HUES48 (cell line): ENCODE data around the gene LRRC14B.

ENCODE experiments used
- H3K27ac ChIP-seq: one replicate; pipeline ENCODE4 v1.7.0; 2013; ENCODE audit warnings: low read depth, low read length, inconsistent platforms
- H3K27me3 ChIP-seq: 2 replicates; pipeline ENCODE4 v1.6.1; 2013; ENCODE audit warnings: mild to moderate bottlenecking, low read length; ENCODE audit not compliant: control insufficient read depth, insufficient read depth
- H3K36me3 ChIP-seq: 2 replicates; pipeline ENCODE4 v1.6.1; 2013; ENCODE audit warnings: low read length; ENCODE audit not compliant: control insufficient read depth, insufficient read depth
- H3K4me1 ChIP-seq: 2 replicates; pipeline ENCODE4 v1.6.1; 2013; ENCODE audit warnings: mild to moderate bottlenecking, low read length; ENCODE audit not compliant: control insufficient read depth, insufficient read depth
- H3K4me3 ChIP-seq: 2 replicates; pipeline ENCODE4 v1.5.1; 2013; ENCODE audit warnings: mild to moderate bottlenecking, low read depth, low read length
- H3K9ac ChIP-seq: 2 replicates; pipeline ENCODE4 v1.6.1; 2013; ENCODE audit warnings: mild to moderate bottlenecking, low read depth, low read length, moderate library complexity
- H3K9me3 ChIP-seq: 2 replicates; pipeline ENCODE4 v1.6.1; 2013; ENCODE audit warnings: low read length; ENCODE audit not compliant: control insufficient read depth, insufficient read depth

LRRC14B gene

DNA sequence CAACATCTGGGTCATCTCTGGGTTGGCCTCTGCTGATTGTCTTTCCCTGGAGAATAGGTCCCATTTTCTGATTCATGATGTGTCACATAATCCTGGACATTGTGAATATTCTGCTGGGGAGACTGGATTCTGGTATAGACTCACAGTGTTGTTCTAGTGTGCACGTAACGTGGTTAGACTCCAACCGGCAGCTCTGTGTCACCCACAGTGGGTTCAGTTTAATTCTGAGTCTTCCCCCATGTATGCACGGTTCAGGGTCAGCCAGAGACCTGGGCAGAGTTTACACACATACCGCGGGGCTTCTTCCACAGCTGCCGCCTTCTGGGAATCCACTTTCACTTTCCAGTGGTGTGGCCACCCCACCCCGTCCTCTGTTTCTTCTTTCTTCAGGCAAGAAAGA lies 38.0 kb upstream of the LRRC14B start:
- Histone ChIP-seq H3K9me3 (no peaks in the 10 kb centered on the region), H3K4me3 (no peak overlapping the region), H3K27me3 (no peaks in the 10 kb centered on the region), H3K4me1 (no peaks in the 10 kb centered on the region), H3K36me3 (peaks cover 74% of the 10 kb centered on the region), H3K9ac (no peak overlapping the region), H3K27ac (no peak overlapping the region)

- H3K27ac ChIP-seq, result no peak overlapping the region
- H3K4me1 ChIP-seq, result no peaks in the 10 kb centered on the region
- no peaks in the 10 kb centered on the region for H3K27me3 ChIP-seq
- peaks cover 72% of the 10 kb centered on the region for H3K36me3 ChIP-seq
- H3K9me3 ChIP-seq, result no peaks in the 10 kb centered on the region
- H3K9ac ChIP-seq, result no peak overlapping the region
- H3K4me3 ChIP-seq, result no peak overlapping the region
Measured at GRCh38 chr5:154236-154635, 37.1 kb upstream of the LRRC14B start.

- Histone ChIP-seq H3K4me3 (no peak overlapping the region), H3K36me3 (peaks cover 78% of the 10 kb centered on the region), H3K27me3 (no peaks in the 10 kb centered on the region), H3K9ac (no peak overlapping the region), H3K9me3 (no peaks in the 10 kb centered on the region), H3K4me1 (no peaks in the 10 kb centered on the region), H3K27ac (no peak overlapping the region)
Measured at GRCh38 chr5:154826-155225, 36.5 kb upstream of the LRRC14B start.

- Histone ChIP-seq H3K9me3 (no peaks in the 10 kb centered on the region), H3K27ac (no peak overlapping the region), H3K4me1 (no peaks in the 10 kb centered on the region), H3K4me3 (no peak overlapping the region), H3K27me3 (no peaks in the 10 kb centered on the region), H3K36me3 (peaks cover 79% of the 10 kb centered on the region), H3K9ac (no peak overlapping the region)
Measured at GRCh38 chr5:155651-156410, 35.5 kb upstream of the LRRC14B start.

GRCh38 chr5:156411-157072 lies 34.8 kb upstream of the LRRC14B start:
- Histone ChIP-seq H3K27ac (no peak overlapping the region), H3K36me3 (peaks cover 81% of the 10 kb centered on the region), H3K9ac (no peak overlapping the region), H3K9me3 (no peaks in the 10 kb centered on the region), H3K4me3 (no peak overlapping the region), H3K4me1 (no peaks in the 10 kb centered on the region), H3K27me3 (no peaks in the 10 kb centered on the region)

GRCh38 chr5:157126-157715 lies 34.1 kb upstream of the LRRC14B start:
- Histone ChIP-seq H3K36me3 (peaks cover 81% of the 10 kb centered on the region), H3K9me3 (no peaks in the 10 kb centered on the region), H3K9ac (no peak overlapping the region), H3K4me3 (no peak overlapping the region), H3K4me1 (no peaks in the 10 kb centered on the region), H3K27ac (no peak overlapping the region), H3K27me3 (no peaks in the 10 kb centered on the region)

GRCh38 chr5:157801-158200 lies 33.5 kb upstream of the LRRC14B start:
- H3K9ac ChIP-seq, result no peak overlapping the region
- H3K4me3 ChIP-seq, result no peak overlapping the region
- H3K36me3 ChIP-seq, result peaks cover 82% of the 10 kb centered on the region
- no peaks in the 10 kb centered on the region for H3K9me3 ChIP-seq
- no peaks in the 10 kb centered on the region for H3K4me1 ChIP-seq
- H3K27me3 ChIP-seq, result no peaks in the 10 kb centered on the region
- H3K27ac ChIP-seq, result no peak overlapping the region

- no peaks in the 10 kb centered on the region for H3K4me1 ChIP-seq
- H3K36me3 ChIP-seq, result peaks cover 78% of the 10 kb centered on the region
Measured at GRCh38 chr5:158807-159447, 32.4 kb upstream of the LRRC14B start.

GRCh38 chr5:159448-160172 lies 31.7 kb upstream of the LRRC14B start:
- H3K9ac ChIP-seq, result no peak overlapping the region
- no peaks in the 10 kb centered on the region for H3K4me1 ChIP-seq
- no peaks in the 10 kb centered on the region for H3K9me3 ChIP-seq
- H3K27ac ChIP-seq, result no peak overlapping the region
- no peak overlapping the region for H3K4me3 ChIP-seq
- no peaks in the 10 kb centered on the region for H3K27me3 ChIP-seq
- peaks cover 73% of the 10 kb centered on the region for H3K36me3 ChIP-seq

More at GRCh38 chr5:158807-159447, 32.4 kb upstream of the LRRC14B start:
- H3K27me3 ChIP-seq, result no peaks in the 10 kb centered on the region
- H3K9me3 ChIP-seq, result no peaks in the 10 kb centered on the region
- no peak overlapping the region for H3K27ac ChIP-seq
- no peak overlapping the region for H3K4me3 ChIP-seq
- no peak overlapping the region for H3K9ac ChIP-seq

DNA sequence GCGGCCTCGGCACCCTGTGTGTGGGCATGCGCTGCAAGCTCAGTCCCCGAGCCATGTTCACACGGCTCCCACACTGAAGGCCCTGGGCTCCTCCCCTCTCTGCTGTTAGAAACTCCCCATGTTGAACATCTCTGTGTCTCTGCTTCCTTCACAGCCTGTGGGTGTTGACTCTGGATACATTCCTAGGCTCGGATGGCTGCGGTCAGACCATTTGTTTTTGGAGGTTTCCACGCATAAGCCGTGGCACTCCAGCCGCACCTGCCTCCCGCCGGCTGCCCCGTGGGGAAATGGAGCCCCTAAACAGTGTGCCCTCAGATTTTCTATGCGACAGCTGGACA lies 31.2 kb upstream of the LRRC14B start:
- H3K9me3 ChIP-seq, result no peaks in the 10 kb centered on the region
- H3K4me1 ChIP-seq, result no peaks in the 10 kb centered on the region
- H3K9ac ChIP-seq, result no peak overlapping the region
- H3K27me3 ChIP-seq, result no peaks in the 10 kb centered on the region
- no peak overlapping the region for H3K4me3 ChIP-seq
- no peak overlapping the region for H3K27ac ChIP-seq
- peaks cover 68% of the 10 kb centered on the region for H3K36me3 ChIP-seq
